Activated T-cell treated with anti-CD3 and anti-CD28 coated beads for 4 hours (primary cell): ENCODE measurements around the gene TRIO.

Experiments
- DNase-seq: peaks from one replicate; pipeline ENCODE4 v3.0.0-alpha.2; 2020

The TRIO gene

GRCh38 chr5:14148890-14149671 is 5.9 kb downstream of the TRIO start:
- DNase-seq = no peak

- DNase-seq = no peak
These were observed 6.6 kb downstream of the TRIO start for GRCh38 chr5:14149672-14150274.

DNA sequence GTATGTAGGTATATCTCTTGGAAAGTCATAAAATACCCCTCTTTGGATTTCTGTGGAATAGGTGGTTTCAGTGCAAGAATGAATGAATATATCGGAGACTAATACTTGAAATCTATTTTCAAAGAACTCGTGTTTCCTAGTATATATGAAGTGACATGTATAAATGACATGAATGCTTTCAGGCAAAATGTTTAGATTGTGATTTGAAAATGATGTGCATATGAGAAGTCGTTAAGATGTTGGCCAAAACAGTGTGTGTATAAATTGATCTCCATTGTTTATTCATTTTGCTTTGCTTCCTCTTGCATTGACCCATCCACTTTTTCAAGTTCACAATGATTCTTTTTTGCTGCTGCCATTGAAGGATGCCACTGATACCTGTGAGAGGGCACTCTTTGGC is 8.3 kb downstream of the TRIO start:
- no peak for DNase-seq

DNA sequence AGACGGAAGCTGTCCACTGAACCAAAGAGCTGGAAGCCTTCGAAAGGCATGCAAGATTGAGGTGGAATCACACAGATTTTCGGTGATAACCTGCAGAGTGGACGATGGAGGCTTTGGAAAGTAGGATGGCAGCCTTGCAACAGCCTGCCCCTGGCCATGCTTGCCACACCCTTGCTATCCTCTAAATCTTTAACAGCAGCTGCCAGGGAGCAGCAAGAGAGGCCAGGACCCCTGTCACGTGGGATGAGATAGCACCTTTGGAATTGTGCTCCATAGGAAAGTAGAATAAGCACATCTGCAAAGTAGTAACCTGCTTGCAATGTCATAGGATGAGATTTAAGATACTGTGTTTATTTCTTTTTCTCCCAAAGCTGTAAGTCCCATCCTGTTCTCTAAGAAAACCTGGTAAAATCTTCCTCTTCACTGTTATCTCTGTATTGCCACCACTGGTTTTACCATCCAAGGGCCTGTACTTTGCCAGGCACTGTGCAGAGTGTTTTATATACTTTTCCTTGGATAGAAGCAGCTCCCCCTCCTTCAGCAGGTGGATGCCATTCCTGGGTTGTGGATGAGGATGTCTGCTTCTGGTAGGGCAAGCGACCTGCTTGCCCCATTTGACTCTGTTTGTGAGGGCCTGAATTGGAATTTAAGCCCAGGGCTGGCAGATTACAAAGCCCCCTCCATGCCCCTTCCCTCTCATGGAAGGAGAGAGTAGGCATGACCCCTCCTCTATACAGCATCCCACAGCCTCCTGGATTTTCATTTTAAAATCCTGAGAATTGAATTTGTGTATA is 10.1 kb downstream of the TRIO start:
- no peak for DNase-seq

DNA sequence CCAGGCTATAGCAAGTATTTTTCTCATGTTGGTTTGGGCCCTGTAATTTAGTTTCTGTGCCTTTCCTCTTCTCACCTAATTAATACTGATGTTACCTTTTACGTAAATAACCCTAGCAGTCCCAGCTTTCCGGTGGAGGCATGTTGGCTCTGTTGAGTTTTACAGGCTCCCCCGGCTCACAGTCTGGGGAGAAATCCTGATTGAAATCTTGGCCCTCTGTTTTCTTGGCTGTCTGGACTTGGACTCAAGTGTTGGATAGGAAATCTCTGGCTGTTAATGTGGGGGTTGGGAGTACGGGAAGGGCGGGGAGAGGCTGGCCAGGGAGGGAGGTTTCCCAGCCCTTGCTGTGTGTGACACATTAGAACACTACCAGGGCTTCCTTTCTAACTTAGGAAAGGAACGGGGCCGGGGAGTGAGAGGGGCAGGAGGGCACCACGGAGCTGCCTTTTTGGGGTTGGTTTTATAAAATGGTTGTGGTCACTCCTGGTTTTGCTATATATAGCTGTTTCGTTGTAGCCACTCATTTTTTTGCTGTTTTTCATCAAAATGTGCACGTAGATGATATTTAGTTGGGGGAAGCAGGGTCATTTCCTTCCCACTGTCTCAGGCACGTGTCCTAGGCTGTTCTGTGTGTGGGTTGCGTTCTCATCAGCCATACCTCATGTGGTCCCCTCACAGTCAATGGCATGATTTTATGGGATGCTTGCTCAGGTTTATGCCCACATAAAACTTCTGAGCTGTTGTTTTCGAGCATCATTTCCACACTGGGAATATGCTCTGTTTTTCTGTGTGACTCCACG is 11.0 kb downstream of the TRIO start:
- no peak for DNase-seq

- no peak for DNase-seq
These were observed 11.9 kb downstream of the TRIO start for GRCh38 chr5:14155075-14155474.

DNA sequence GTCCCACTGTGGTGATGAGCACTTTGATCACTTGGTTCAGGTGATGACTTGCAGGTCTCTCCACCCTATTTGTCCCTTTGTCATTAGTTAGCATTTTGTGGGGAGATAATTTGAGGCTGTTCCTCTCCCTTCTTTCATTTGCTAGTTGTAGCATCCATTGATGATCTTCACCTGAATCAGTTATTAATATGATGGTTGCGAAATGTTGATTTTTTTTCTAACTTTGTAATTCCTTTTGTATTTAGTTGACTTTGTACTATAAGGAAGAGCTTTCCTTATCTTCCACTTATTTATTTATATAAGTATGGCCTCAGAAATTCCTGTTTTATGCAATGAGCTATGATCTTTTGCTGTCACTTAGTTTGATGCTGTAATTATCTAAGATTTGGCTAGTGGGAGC is 12.6 kb downstream of the TRIO start:
- DNase-seq = no peak

DNA sequence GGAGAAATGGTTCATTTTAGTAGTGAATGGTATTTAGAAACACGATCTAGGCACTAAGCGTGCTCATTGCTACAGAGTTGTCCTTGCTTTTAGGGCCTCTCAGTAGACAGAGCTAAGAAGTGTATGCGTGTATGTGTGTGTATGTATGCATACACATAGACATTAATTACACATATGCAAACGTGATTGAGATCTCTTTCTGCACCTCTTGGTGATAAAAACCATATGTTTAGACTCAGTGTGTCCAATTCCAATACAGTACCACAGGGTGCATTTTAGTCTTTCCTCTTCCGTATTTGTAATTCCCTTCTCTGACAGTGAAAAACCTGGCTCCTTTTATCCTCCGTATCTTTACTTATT is 13.1 kb downstream of the TRIO start:
- DNase-seq = no peak

GRCh38 chr5:14156650-14157492 is 13.7 kb downstream of the TRIO start:
- DNase-seq = no peak

DNA sequence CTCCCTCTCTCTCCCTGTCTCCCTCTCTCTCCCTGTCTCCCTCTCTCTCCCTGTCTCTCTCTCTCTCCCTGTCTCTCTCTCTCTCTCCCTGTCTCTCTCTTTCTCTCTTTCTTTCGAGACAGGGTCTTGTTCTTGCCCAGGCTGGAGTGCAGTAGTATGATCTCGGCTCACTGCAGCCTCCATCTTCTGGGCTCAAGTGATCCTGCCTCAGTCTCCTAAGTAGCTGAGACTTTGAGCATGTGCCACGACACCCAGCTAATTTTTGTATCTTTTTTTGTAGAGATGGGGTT is 14.3 kb downstream of the TRIO start:
- DNase-seq = no peak

DNA sequence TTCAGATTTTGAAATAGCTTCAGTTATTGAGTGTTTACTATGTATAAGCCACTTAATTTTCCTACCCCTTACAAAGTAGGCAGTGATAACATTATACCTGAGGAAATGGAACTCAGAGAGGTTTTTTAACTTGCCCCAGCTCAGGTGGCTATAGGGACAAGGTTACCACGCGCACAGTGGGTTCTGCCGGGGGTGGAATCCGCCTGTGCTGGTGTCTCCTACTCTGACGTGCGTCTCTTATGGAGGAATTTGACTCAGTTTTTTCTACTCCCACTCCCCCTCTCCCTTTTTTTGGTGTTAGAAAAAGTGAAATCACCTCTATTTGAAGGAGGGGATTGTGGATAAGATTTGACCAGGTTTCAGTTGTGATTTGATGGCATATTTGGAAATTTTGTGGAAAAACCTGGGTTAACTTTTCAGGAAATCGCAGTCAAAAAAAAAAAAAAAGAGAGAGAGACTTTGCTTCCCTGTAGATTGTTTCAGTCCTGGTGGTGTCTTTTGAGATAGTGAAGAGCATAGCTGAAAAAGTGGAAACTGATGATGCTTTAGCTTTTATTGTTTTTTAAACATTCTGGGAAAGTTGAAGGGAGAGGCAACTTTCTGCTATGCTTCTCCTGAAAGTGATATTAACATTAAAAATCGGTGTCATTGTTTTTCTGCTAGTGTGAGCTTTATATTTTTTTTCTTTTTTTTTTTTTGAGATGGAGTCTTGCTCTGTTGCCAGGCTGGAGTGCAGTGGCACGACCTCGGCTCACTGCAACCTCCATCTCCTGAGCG is 15.9 kb downstream of the TRIO start:
- DNase-seq = no peak

GRCh38 chr5:14161825-14162556 is 18.8 kb downstream of the TRIO start:
- DNase-seq = no peak

- DNase-seq = no peak
These were observed 21.3 kb downstream of the TRIO start for GRCh38 chr5:14164164-14165163.

- no peak for DNase-seq
These were observed 22.4 kb downstream of the TRIO start for GRCh38 chr5:14165375-14166106.

DNA sequence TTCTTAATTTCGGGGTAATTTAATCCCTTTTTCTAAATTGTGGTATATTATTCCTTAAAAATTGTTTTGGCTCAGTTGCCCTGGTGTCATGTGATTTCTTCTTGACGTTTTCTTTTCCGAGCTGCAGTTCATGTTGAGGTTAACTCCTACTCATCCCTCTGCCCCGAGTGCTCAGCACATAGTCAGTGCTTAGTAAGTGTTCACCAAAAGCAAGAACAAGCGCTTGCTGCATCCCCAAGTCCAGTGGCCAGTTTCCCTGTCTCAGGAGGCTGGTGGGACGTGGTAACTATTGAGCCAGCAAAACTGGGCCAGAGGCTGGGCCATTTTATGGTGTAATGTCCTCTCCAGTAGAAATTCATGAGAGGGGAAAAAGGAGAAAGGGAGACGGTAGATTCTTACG is 23.3 kb downstream of the TRIO start:
- no peak for DNase-seq

DNA sequence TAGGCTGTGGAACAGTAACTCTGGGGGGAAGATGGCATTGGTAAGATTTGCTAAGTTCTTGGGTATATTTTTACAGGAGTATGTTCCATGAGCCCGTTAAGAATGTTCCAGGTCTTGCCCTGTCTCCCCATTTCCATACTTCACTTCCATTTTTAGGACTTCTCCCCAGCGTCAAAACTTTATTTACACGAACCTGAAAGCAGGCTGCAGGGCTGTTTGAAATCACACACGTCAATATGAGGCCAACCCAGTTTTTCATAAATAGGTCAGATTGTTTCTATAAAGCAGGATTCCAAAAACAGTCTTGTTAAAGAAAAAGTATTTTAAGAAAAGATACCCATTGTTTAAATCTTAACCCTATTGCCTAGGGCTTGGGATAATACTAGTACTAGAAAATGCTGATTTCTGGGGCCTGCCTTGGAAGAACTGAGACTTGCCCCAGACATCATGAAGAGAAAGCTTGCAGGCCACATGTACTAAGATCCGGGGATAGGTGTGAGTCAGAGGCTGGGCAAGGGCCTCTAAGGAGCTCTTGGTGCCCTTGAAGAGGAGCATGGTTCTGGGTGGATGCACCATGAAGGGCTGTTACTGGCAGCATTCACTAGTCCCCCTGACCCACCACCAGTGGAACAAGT is 24.2 kb downstream of the TRIO start:
- no peak for DNase-seq

DNA sequence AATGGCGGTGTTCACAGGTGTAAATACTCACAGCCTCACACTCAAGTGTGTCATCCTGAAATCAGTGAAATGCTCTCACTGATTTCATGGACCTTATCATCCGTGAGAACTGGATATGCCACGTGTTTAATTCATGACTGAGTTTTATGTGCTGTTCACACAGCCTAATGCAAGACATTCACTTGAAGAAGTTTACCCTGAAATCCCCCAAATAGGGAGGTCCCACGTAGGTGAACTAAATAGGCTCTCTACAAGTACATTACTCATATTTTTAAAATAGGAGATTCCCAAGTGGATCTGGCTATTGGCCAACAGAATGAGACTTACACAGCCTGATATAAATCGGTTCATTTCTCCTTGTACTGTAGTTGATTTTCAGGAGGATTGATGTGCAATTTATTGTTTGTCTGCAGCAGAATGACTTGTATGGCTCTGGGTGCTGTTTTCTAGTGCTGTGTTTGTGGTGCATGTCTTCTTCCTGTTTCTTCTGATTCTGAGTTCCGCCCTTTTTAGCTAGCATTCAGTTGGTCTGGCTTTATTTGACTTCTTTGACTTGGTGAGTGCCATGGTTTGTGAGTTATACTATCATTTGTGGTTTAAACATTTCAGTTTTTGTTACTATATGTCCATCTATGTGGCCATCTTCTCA is 25.1 kb downstream of the TRIO start:
- DNase-seq = no peak

GRCh38 chr5:14168793-14169262 is 25.7 kb downstream of the TRIO start:
- DNase-seq = no peak
